ENCODE results near the gene NXPH3. TPM values are rescaled to one million over a fixed set of nuclear protein-coding genes. Genes with fewer than 3 reads are reported as not detected.

NXPH3 gene
- total RNA-seq, 1 experiment from 2014 or later: 0.10 TPM

DNA sequence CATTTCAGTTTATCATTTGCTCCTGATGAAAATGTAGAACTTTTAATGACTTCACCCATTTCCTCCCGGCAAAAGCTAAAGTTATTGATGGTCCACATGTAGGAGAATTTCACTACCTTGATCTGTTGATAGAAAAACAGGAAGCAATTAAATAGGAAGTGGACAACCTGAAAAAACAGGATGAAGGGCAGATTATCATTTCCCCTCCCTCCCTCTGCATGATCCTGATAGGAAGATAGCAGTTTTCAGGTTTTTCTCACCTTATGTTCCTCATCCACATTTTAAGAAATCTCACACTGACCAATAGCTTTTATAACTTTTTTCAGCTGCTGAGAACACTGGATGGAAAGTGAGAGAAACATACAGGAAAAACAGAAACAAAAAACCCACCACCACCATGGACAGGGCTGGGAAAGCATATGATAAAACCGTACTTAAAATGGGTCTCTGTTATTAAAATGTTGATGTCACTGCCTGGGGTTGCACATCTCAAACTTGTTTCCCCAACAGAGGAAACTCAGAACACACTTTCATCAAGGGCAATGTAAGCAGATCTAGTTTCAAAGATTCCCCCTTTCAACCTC is 46.4 kb downstream of the NXPH3 start:
- ChIA-PET POLR2A (no interaction called here), RAD21 (ENCODE audit: low non-redundant PET in 1 of 2, low total read pairs in 2 of 2, uncharacterized antibody in 2 of 2, unreplicated experiment in 2 of 2) (no interaction called here), CTCF (no interaction called here)
- no peak overlapping the region for H3K9ac ChIP-seq (ENCODE audit: low read length)
- TF ChIP-seq CBX3 (IDR thresholded peaks at IDR 0.05; ENCODE audit: low read depth): no peak
- no peak for TF ChIP-seq ATF3 (IDR thresholded peaks at IDR 0.05)
- TF ChIP-seq, protein P1, sequence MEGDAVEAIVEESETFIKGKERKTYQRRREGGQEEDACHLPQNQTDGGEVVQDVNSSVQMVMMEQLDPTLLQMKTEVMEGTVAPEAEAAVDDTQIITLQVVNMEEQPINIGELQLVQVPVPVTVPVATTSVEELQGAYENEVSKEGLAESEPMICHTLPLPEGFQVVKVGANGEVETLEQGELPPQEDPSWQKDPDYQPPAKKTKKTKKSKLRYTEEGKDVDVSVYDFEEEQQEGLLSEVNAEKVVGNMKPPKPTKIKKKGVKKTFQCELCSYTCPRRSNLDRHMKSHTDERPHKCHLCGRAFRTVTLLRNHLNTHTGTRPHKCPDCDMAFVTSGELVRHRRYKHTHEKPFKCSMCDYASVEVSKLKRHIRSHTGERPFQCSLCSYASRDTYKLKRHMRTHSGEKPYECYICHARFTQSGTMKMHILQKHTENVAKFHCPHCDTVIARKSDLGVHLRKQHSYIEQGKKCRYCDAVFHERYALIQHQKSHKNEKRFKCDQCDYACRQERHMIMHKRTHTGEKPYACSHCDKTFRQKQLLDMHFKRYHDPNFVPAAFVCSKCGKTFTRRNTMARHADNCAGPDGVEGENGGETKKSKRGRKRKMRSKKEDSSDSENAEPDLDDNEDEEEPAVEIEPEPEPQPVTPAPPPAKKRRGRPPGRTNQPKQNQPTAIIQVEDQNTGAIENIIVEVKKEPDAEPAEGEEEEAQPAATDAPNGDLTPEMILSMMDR (IDR thresholded peaks at IDR 0.05 in 2 of 3, conservative IDR thresholded peaks at IDR 0.05 in 1 of 3; ENCODE audit: borderline replicate concordance in 1 of 3, insufficient read depth in 1 of 3, low read depth in 2 of 3, low read length in 2 of 3): no peak
- no peaks in the 10 kb centered on the region; the same call in 1 of the 2 replicates for H4K20me1 ChIP-seq (ENCODE audit: insufficient read depth)
- H3K79me2 ChIP-seq (ENCODE audit: insufficient read depth, low read length): peaks cover 25% of the 10 kb centered on the region
- H3K36me3 ChIP-seq (ENCODE audit: control insufficient read depth in 1 of 2, insufficient read depth in 2 of 2, low read length in 2 of 2): peaks cover 28 to 30% of the 10 kb centered on the region in 2 experiments; a peak in 3 of 4 replicates
- no peak overlapping the region for H3K27ac ChIP-seq (ENCODE audit: low read depth, low read length)
- no peaks in the 10 kb centered on the region for H3K27me3 ChIP-seq (ENCODE audit: insufficient read depth, low read length)
- H3K4me3 ChIP-seq (replicated peaks in 1 of 2; ENCODE audit: low read depth in 1 of 2, low read length in 2 of 2): no peak overlapping the region
- H3K9me3 ChIP-seq (ENCODE audit: control insufficient read depth in 1 of 2, insufficient read depth in 1 of 2, low read depth in 1 of 2, low read length in 2 of 2): no peaks in the 10 kb centered on the region
- DNase-seq (ENCODE audit: low read depth, low spot score): no peak
- ATAC-seq: no peak
- H3K4me1 ChIP-seq (ENCODE audit: control insufficient read depth in 1 of 2, insufficient read depth in 2 of 2, low read length in 2 of 2): no peaks in the 10 kb centered on the region
- intact Hi-C loops (cut with micrococcal nuclease): no loop called here
- no peak overlapping the region for H2AFZ ChIP-seq (ENCODE audit: low read depth, low read length, poor library complexity, severe bottlenecking)
- no peak overlapping the region for H3K4me2 ChIP-seq (ENCODE audit: low read length)
- no peaks in the 10 kb centered on the region for H3K9me2 ChIP-seq (ENCODE audit: insufficient read depth)
- no TSS peak for BruUV-seq (replicated peaks)

DNA sequence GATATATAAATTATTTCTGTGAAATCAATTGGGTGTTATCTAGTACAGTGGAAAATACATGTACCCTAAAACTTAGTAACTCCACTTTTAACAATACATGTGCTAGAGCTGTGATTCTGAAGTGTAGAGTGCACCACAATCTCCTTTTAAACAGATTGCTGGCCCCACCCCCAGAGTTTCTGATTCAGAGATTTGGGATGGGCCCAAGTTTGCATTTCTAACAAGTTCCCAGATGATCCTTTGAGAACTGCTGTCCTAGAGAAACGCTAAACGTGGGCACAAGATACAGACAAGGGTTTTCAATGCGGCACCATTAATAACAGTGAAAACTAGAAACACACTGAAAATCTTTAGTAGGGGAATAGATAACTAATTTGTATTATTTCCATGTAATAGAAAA is 49.2 kb downstream of the NXPH3 start:
- no peaks in the 10 kb centered on the region for H3K4me1 ChIP-seq (ENCODE audit: control insufficient read depth in 1 of 2, insufficient read depth in 2 of 2, low read length in 2 of 2)
- no peak overlapping the region for H3K4me3 ChIP-seq (replicated peaks in 1 of 2; ENCODE audit: low read depth in 1 of 2, low read length in 2 of 2)
- intact Hi-C loops (cut with micrococcal nuclease): no loop called here
- H3K27me3 ChIP-seq (ENCODE audit: insufficient read depth, low read length): no peaks in the 10 kb centered on the region
- H3K79me2 ChIP-seq (ENCODE audit: insufficient read depth, low read length): peaks cover 49% of the 10 kb centered on the region
- ChIA-PET POLR2A (interaction anchor here (0.6 kb wide), 1 partner anchor 54 kb away, joined by 3 read pairs; no protein-coding TSS in a partner anchor), CTCF (interaction anchor here (1.1 kb wide), 1 partner anchor 55 kb away, joined by 3 read pairs; no protein-coding TSS in a partner anchor), RAD21 (ENCODE audit: low non-redundant PET in 1 of 2, low total read pairs in 2 of 2, uncharacterized antibody in 2 of 2, unreplicated experiment in 2 of 2) (no interaction called here)
- DNase-seq (ENCODE audit: low read depth, low spot score) (no peak), ATAC-seq (no peak)
- no peaks in the 10 kb centered on the region for H3K9me2 ChIP-seq (ENCODE audit: insufficient read depth)
- peaks cover 12 to 15% of the 10 kb centered on the region in 2 experiments; a peak in 3 of 4 replicates for H3K36me3 ChIP-seq (ENCODE audit: control insufficient read depth in 1 of 2, insufficient read depth in 2 of 2, low read length in 2 of 2)
- H2AFZ ChIP-seq (ENCODE audit: low read depth, low read length, poor library complexity, severe bottlenecking): no peak overlapping the region
- H3K9me3 ChIP-seq (ENCODE audit: control insufficient read depth in 1 of 2, insufficient read depth in 1 of 2, low read depth in 1 of 2, low read length in 2 of 2): no peaks in the 10 kb centered on the region
- TF ChIP-seq FOSL1 (IDR thresholded peaks at IDR 0.05; ENCODE audit: low read depth) (no peak), EGR1 (IDR thresholded peaks at IDR 0.05; ENCODE audit: low read depth) (no peak), CBX3 (IDR thresholded peaks at IDR 0.05; ENCODE audit: low read depth) (no peak)
- no peak overlapping the region for H3K9ac ChIP-seq (ENCODE audit: low read length)
- no peak overlapping the region for H3K27ac ChIP-seq (ENCODE audit: low read depth, low read length)
- no peaks in the 10 kb centered on the region; the same call in 1 of the 2 replicates for H4K20me1 ChIP-seq (ENCODE audit: insufficient read depth)
- H3K4me2 ChIP-seq (ENCODE audit: low read length): no peak overlapping the region
- no TSS peak for BruUV-seq (replicated peaks)

Data from HCT116 (cell line).